ENCODE measurements around the gene MEOX2. TPM values are rescaled to one million over a fixed set of nuclear protein-coding genes. Genes with fewer than 3 reads are reported as not detected.

MEOX2 gene
- total RNA-seq, 1 experiment from 2014 or later: 0.22 TPM

- no peak for TF ChIP-seq EZH2 (IDR thresholded peaks at IDR 0.05; ENCODE audit: low read depth)
- TF ChIP-seq, protein P1, sequence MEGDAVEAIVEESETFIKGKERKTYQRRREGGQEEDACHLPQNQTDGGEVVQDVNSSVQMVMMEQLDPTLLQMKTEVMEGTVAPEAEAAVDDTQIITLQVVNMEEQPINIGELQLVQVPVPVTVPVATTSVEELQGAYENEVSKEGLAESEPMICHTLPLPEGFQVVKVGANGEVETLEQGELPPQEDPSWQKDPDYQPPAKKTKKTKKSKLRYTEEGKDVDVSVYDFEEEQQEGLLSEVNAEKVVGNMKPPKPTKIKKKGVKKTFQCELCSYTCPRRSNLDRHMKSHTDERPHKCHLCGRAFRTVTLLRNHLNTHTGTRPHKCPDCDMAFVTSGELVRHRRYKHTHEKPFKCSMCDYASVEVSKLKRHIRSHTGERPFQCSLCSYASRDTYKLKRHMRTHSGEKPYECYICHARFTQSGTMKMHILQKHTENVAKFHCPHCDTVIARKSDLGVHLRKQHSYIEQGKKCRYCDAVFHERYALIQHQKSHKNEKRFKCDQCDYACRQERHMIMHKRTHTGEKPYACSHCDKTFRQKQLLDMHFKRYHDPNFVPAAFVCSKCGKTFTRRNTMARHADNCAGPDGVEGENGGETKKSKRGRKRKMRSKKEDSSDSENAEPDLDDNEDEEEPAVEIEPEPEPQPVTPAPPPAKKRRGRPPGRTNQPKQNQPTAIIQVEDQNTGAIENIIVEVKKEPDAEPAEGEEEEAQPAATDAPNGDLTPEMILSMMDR (conservative IDR thresholded peaks at IDR 0.05): no peak
- Histone ChIP-seq H3K4me1 (replicated peaks; ENCODE audit: insufficient read depth) (no peaks in the 10 kb centered on the region), H3F3A (ENCODE audit: insufficient read depth, low read depth) (no peaks in the 10 kb centered on the region), H3K4me3 (no peak overlapping the region), H3K79me2 (ENCODE audit: low read depth) (no peaks in the 10 kb centered on the region), H3K9me2 (ENCODE audit: insufficient read depth) (no peaks in the 10 kb centered on the region), H4K20me1 (ENCODE audit: insufficient read depth) (no peaks in the 10 kb centered on the region), H3K4me2 (no peak overlapping the region), H3K27ac (no peak overlapping the region), H3K36me3 (ENCODE audit: low read depth) (no peaks in the 10 kb centered on the region), H3K9me3 (ENCODE audit: insufficient read depth, low read depth) (no peaks in the 10 kb centered on the region), H2AFZ (no peak overlapping the region), H3K27me3 (ENCODE audit: insufficient read depth, low read depth) (no peaks in the 10 kb centered on the region)
- ChIA-PET POLR2A (ENCODE audit: unreplicated experiment) (no interaction called here), CTCF (no interaction called here)
- no peak for DNase-seq
- intact Hi-C loops (cut with micrococcal nuclease; ENCODE audit: unreplicated experiment): loop anchor here (5.0 kb wide), 1 partner anchor 37 kb away; no protein-coding TSS in a partner anchor
- BruUV-seq (replicated peaks): no TSS peak
Measured at GRCh38 chr7:15610503-15610902, 76.0 kb downstream of the MEOX2 start.

DNA sequence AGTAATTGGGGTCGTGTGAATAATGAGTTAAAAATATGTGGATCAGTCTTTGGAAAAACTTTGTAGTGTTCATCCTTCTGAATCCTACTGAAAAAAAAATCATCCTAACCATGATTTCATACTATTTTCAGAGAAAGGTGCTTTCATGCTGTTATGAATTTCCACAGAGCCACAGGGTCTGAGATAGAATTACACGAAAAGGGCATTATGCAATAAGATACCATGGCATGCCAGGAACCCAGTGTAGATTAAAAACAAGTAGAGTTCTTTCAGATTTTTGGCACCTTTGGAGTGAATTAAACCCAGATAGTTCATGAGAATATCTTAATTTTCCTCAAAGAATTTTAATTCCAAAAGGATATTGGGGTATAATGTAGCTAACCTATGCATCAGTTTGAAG lies 77.2 kb downstream of the MEOX2 start:
- H2AFZ ChIP-seq: no peak overlapping the region
- no peaks in the 10 kb centered on the region for H3K79me2 ChIP-seq (ENCODE audit: low read depth)
- no peak for DNase-seq
- POLR2A ChIA-PET (ENCODE audit: unreplicated experiment): interaction anchor here (0.6 kb wide), 1 partner anchor 11 kb away, joined by 3 read pairs; no protein-coding TSS in a partner anchor
- no peaks in the 10 kb centered on the region for H4K20me1 ChIP-seq (ENCODE audit: insufficient read depth)
- H3K36me3 ChIP-seq (ENCODE audit: low read depth): no peaks in the 10 kb centered on the region
- no peaks in the 10 kb centered on the region for H3K9me2 ChIP-seq (ENCODE audit: insufficient read depth)
- H3K27ac ChIP-seq: no peak overlapping the region
- no peaks in the 10 kb centered on the region for H3F3A ChIP-seq (ENCODE audit: insufficient read depth, low read depth)
- TF ChIP-seq, protein P1 (conservative IDR thresholded peaks at IDR 0.05): no peak
- TF ChIP-seq EZH2 (IDR thresholded peaks at IDR 0.05; ENCODE audit: low read depth): no peak
- no peaks in the 10 kb centered on the region for H3K4me1 ChIP-seq (replicated peaks; ENCODE audit: insufficient read depth)
- intact Hi-C loops (cut with micrococcal nuclease; ENCODE audit: unreplicated experiment): no loop called here
- H3K4me2 ChIP-seq: no peak overlapping the region
- no peaks in the 10 kb centered on the region for H3K27me3 ChIP-seq (ENCODE audit: insufficient read depth, low read depth)
- no TSS peak for BruUV-seq (replicated peaks)
- H3K9me3 ChIP-seq (ENCODE audit: insufficient read depth, low read depth): no peaks in the 10 kb centered on the region
- H3K4me3 ChIP-seq: no peak overlapping the region
- CTCF ChIA-PET: no interaction called here

DNA sequence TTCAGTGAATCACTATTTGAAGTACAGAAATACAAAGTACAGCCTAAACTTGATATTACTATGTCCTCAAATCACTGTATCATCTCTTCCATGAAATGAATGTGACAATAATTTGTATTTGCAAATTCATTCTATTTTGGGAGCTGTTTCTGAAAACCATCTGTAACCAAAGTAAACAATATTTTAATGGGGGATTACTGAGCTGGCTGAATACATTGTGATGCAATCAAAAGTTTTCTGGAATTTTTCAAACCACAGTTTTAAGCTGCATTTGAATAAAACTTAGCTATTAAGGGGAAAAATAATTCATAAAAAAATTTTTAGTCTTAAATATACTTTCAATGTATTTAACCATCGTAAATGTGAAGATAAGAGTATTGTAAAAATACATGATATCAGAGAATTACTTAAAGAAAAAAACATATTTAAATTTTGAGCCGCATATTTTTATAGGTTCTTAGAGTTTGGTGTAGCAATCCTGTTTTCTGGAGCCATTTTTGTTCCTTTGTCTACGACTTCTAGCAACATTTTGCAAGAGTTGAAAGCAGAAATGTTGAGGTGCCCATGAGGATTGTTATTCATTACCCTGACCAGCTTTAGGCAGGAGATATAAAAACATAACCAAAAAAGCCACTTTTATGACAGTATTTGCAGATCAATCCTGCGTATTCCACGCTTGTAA lies 78.8 kb downstream of the MEOX2 start:
- CTCF ChIA-PET: no interaction called here
- H4K20me1 ChIP-seq (ENCODE audit: insufficient read depth): no peaks in the 10 kb centered on the region

More for the DNA sequence above, 78.8 kb downstream of the MEOX2 start:
- intact Hi-C loops (cut with micrococcal nuclease; ENCODE audit: unreplicated experiment): no loop called here
- H2AFZ ChIP-seq: no peak overlapping the region; the same call in 1 of the 2 replicates
- no peaks in the 10 kb centered on the region for H3K79me2 ChIP-seq (ENCODE audit: low read depth)
- no peaks in the 10 kb centered on the region for H3K4me1 ChIP-seq (replicated peaks; ENCODE audit: insufficient read depth)
- H3K9me3 ChIP-seq (ENCODE audit: insufficient read depth, low read depth): no peaks in the 10 kb centered on the region
- TF ChIP-seq EZH2 (IDR thresholded peaks at IDR 0.05; ENCODE audit: low read depth): no peak
- TF ChIP-seq, protein P1 (conservative IDR thresholded peaks at IDR 0.05): no peak
- no peak overlapping the region for H3K27ac ChIP-seq
- no peak overlapping the region for H3K4me3 ChIP-seq
- POLR2A ChIA-PET (ENCODE audit: unreplicated experiment): interaction anchor here (0.5 kb wide), 1 partner anchor 53 kb away, joined by 15 read pairs; no protein-coding TSS in a partner anchor
- H3K9me2 ChIP-seq (ENCODE audit: insufficient read depth): no peaks in the 10 kb centered on the region
- H3F3A ChIP-seq (ENCODE audit: insufficient read depth, low read depth): no peaks in the 10 kb centered on the region
- no peaks in the 10 kb centered on the region for H3K27me3 ChIP-seq (ENCODE audit: insufficient read depth, low read depth)
- H3K4me2 ChIP-seq: no peak overlapping the region
- H3K36me3 ChIP-seq (ENCODE audit: low read depth): no peaks in the 10 kb centered on the region
- BruUV-seq (replicated peaks): no TSS peak
- DNase-seq: no peak
